Measurements from ENCODE around the gene AXIN1.
"Not testable (repeated sequence)": the region's sequence is repeated elsewhere in the genome, so short reads cannot be mapped to it uniquely, and the experiment has no call there.

Gene AXIN1

DNA sequence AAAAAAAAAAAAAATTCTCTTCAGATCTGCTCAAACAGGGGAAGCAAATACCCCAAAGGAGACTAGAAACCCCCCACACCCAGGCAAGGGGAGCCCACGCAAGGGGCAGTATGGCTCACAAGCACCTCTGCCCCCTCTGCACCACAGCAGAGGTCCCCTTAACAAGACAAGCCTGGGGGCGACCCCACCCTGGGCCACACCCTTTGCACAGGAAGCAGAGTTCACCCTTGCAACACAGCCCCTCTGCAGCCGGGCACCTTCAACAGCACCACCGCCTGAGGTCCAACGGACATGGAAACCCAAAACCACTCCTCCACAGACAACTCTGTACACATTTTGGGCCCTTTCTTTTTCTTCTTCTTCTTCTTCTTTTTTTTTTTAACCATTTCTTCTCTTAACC lies 12.8 kb downstream of the AXIN1 start:
- DNase-seq (ENCODE audit: low read depth), result no peak
- no peak overlapping the region for H3K4me3 ChIP-seq (ENCODE audit: low read depth, low read length)

DNA sequence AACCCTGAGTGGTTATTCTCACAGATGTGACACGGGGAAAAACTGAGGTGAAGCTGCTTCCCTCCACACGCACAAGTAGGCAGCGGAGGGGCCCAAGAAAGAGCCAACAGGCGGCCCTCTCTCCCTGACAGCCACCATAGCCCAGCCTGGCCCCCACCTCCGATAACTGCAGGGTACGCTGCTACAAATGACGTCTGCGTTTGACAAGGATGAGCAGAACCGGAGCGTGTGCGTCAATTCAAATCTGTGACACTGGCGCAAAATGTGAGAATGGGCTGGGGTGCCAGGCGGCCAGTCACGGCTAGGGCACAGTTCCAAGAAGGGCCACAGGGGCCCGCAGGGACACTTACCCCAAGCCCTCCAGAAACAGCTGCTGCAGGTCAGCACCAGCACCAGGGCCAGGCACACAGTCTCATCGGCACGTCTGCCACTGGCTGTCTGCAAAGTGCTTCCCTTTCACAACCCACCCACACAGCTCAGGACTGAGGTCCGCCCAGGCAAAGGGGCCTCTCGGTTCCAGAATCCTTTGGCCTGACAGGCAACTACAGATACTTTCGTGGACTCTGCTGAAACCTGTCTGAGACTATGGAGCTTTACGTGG lies 14.4 kb downstream of the AXIN1 start:
- no peak overlapping the region for H3K4me3 ChIP-seq (ENCODE audit: low read depth, low read length)
- DNase-seq (ENCODE audit: low read depth), result no peak

DNA sequence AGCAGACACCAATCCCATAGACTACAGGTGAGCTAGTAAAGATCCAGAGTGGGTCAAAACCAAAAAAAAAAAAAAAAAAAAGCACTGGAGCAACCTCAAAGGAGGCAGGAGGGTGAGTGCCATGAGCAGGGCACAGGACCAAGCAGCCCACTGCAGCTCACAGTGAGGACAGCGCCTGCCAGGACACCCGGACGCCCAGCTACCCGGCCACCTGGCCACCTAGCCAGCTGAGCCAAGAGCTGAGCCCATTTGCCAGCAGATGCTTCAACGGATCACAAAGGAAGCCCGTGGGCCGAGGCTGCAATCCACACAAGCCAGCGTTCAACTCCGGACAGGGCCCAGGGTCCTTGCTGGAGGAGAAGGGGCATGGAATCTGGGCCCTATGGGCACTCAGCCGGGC lies 15.1 kb downstream of the AXIN1 start:
- H3K4me3 ChIP-seq (ENCODE audit: low read depth, low read length), result no peak overlapping the region
- DNase-seq (ENCODE audit: low read depth), result no peak

DNA sequence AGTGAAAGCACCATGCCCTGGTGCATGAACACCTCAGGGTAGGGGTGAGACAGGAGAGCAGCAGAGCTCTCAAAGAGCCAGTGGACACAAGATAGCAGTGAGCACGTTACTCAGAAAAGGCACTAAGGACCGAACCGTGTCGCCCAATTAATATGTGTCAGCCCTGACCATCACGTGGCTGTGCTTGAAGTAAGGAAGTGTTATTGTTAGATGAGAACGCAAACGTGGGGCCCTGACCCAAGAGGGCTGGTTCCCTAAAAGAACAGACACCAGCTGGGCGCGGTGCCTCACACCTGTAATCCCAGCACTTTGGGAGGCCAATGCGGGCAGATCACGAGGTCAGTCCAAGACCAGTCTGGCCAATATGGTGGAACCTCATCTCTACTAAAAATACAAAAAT lies 16.3 kb downstream of the AXIN1 start:
- no peak for DNase-seq (ENCODE audit: low read depth)
- no peak overlapping the region for H3K4me3 ChIP-seq (ENCODE audit: low read depth, low read length)

DNA sequence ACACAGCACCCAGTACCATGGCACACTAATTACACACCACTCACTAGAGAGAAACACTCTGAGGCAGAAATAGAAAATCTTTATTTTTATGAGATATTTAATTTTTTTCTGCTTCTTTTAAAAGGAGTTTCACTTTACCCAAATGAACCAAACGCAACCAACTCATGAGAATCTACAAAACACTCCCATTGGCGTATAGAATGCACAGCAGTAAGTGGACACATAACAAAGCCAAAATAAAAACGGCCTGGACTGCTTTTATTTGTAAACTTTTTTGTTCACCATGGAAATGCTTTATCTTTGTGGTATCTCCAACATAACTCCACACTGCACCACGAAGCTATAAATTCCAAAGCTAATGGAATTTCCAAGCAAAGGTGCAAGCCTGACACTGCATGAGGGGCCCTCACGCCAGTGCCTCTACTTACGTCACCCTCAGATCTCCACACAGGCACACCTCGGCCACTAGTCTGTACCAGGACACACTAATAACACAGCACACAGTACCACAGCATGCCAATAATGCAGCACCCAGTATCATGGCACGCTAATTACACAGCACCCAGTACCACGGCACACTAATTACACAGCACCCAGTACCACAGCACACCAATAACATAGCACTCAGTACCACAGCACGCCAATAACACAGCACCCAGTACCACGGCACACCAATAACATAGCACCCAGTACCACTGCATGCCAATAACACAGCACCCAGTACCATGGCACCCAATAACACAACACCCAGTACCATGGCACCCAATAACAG lies 17.5 kb downstream of the AXIN1 start:
- not testable (repeated sequence) for DNase-seq (ENCODE audit: low read depth); H3K4me3 ChIP-seq (ENCODE audit: low read depth, low read length)

DNA sequence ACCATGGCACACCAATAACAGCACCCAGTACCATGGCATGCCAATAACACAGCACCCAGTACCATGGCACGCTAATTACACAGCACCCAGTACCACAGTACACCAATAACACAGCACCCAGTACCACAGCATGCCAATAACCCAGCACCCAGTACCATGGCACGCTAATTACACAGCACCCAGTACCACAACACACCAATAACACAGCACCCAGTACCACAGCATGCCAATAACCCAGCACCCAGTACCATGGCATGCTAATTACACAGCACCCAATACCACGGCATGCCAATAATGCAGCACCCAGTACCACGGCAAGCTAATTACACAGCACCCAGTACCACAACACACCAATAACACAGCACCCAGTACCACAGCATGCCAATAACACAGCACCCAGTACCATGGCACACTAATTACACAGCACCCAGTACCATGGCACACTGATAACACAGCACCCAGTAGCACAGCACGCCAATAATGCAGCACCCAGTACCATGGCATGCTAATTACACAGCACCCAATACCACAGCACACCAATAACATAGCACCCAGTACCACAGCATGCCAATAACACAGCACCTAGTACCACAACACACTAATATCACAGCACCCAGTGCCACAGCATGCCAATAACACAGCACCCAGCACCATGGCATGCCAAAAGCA lies 18.2 kb downstream of the AXIN1 start:
- H3K4me3 ChIP-seq (ENCODE audit: low read depth, low read length); DNase-seq (ENCODE audit: low read depth): not testable (repeated sequence)

DNA sequence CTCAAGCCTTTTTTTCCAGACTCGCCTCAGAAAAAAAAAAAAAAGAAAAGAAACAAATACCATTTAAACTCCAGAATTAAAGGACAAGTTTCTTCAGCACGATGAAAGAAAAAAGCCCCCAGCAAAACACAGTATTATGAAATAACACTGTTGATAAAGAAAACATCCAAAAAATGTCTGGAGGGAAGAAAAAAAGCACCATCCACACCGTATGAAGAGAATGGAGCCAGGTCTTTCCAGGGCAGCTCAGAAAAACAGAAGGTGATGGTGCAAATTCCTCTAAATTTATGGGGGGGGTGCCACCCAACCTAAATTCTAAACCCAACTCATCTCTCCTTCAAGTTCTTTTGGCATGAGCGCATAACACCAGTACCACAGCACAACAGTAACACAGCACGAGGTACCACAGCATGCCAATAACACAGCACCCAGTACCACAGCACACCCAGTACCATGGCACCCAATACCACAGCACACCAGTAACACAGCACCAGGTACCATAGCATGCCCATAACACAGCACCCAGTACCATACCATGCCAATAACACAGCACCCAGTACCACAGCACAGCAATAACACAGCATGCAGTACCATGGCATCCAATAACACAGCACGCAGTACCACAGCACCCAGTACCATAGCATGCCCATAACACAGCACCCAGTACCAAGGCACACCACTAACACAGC lies 19.0 kb downstream of the AXIN1 start:
- no peak overlapping the region for H3K4me3 ChIP-seq (ENCODE audit: low read depth, low read length)
- DNase-seq (ENCODE audit: low read depth), result no peak

DNA sequence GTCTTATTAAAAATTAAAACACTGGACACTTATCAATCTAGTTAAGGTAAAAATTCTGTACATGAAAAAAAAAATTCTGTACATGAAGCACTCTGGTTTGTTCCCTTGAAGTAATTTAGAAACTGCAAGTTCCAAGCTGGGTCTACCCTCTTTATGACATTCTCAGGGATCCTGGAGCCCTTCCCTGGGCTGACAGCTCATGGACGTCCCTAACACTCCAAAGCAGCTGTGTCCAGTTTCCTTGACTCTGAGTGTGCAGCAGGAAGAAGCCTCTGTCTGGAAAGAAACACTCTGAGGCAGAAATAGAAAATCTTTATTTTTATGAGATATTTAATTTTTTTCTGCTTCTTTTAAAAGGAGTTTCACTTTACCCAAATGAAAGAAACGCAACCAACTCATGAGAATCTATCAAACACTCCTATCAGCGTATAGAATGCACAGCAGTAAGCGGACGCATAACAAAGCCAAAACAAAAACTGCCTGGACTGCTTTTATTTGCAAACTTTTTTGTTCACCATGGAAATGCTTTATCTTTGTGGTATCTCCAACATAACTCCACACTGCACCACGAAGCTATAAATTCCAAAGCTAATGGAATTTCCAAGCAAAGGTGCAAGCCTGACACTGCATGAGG lies 21.2 kb downstream of the AXIN1 start:
- not testable (repeated sequence) for DNase-seq (ENCODE audit: low read depth); H3K4me3 ChIP-seq (ENCODE audit: low read depth, low read length)

DNA sequence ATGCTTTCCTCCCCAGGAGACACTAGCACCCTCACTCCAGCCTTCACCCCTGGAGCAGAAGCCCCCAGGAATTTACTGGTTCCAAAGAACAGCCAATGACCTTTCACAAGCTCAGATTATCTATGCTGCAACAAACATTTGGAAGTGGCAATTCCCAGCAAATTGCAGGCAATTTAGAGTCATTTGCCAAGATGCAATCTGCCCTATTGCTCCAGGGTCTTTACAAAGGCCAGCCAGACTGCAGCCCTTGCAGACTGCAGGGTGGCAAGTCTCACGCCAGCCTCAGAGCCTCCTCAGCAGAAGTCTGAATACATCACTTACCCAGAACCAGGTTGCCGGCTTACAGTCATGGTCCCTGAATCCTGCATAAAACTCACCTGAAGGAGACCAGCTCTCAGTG lies 21.8 kb downstream of the AXIN1 start:
- DNase-seq (ENCODE audit: low read depth), result no peak
- no peak overlapping the region for H3K4me3 ChIP-seq (ENCODE audit: low read depth, low read length)

DNA sequence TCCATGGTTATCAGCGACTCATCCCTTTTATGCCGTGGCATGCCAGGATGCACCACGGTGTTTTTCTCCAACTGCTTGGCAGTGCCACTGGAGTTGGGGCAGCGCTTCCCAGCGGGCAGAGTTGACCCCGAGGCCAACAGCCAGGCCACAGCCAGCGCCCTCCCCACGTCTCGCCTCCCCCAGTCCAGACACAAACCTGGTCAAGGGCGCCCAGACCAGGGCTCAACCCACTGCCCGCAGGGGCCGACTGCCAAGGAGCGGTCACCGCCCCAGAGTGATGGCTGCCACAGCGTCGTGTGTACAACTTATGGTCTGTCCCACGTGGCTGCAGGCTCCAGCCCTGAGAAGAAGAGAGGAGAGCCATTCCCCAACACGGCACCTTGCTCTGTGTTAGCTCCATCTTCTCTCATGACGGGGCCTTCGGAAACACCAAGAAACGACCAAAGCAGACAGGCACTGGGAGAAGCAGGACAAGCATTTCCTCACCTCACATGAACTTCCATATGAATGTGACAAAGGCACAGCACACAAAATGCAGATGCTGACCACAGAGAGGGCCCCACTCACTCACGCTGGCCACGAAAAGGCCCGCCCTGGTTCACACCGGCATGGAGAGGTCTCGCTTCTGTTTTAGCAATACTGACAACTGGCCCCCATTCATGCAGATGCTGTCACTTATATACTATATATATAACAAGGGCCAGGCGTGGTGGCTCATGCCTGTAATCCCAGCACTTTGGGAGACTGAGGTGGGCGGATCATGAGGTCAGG lies 27.0 kb downstream of the AXIN1 start:
- no peak for DNase-seq (ENCODE audit: low read depth)
- H3K4me3 ChIP-seq (ENCODE audit: low read depth, low read length), result no peak overlapping the region

DNA sequence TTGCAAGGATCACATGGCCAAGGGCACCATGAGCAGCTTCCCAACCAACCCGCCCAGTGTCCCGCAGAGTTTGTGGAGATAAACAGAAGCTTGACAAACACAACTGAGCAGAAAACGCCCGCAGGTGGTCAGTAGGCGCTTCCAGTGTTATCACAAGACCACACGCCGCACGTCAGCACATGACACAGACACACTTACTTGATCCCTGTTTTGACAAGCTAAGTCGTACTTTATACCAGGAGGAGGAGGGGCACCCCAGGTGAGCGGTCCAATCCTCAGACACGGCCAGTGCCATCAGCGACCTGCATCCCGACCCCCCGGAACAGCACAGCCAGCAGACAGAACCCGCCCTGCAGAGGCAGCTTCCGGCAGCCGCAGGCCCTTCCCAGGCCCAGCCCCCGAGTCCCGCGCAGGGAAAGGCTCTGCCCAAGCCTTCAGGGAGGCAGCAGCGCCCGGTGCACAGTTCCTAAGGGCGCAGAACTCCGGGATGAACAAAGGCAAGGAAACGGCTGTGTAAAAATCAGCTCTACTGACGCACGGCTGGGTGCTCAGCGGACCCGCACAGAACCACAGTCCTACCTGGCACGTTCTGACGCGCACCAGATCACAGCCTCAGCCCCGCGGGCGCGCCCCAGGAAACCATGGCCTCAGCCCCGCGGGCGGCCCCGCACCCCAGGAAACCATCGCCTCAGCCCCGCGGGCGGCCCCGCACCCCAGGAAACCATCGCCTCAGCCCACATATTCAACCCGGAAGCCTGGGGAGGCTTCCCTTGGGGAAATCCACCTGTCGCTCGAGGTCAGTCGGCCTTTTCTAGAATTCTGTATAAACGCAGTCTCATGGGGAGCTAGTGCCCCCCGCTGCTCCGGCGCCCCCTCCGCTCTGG lies 27.8 kb downstream of the AXIN1 start:
- no peak overlapping the region for H3K4me3 ChIP-seq (ENCODE audit: low read depth, low read length)
- DNase-seq (ENCODE audit: low read depth), result no peak

DNA sequence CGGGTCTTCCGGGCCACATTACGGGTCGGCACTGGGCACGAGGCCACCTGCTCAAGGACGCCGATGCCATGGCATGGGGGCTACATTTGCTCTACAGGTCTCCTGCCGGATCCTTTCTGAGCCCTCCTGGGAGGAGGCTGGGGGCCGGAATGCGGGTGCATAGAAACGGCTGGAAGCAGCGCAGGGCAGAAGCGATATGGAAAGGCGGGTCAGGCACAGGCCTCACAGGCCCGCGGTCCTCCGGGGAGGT lies 28.4 kb downstream of the AXIN1 start:
- DNase-seq (ENCODE audit: low read depth), result no peak
- no peak overlapping the region for H3K4me3 ChIP-seq (ENCODE audit: low read depth, low read length)

DNA sequence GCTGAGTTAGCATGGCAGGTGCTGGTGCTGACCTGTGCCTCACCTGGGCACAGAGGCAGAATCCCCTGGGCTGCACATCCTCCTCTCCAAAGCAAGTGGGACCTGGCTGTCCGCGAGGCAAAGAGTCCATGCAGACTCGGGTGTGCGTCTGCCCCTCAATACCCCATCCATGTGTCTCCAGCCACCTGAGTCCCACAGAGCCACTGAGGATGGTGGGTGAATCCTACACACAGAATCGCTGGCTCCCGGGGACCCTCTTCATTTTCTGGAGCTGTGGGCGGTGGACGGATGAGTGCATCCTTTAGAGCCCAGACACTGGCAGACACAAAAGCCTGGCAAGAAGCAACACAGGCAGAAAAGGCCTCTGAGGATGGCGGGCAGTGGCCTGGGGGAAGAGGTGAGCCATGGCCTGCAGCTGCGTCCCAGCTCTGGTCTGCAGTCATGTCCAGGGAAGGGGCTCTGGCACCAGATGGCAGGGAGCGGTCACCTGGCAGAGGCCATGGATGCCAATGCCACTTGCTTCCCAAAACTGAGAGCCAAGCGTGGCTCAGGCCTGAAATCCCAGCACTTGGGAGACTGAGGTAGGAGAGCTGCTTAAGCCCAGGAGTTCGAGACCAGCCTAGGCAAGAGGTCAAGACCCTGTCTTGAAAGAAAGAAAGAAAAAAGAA lies 29.9 kb downstream of the AXIN1 start:
- no peak for DNase-seq (ENCODE audit: low read depth)
- H3K4me3 ChIP-seq (ENCODE audit: low read depth, low read length), result no peak overlapping the region

DNA sequence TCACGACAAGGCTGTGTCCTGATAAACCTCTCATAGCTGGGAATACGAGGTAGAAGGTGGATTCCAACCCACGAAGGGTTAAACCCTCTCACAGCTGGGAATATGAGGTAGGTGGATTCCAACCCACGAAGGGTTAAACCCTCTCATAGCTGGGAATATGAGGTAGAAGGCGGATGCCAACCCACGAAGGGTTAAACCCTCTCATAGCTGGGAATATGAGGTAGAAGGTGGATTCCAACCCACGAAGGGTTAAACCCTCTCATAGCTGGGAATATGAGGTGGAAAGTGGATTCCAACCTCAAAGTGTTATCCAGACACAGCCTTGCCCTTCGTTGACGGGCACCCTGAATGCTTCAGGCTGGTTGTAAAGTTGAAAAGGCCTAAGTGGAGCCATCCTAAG lies 31.0 kb downstream of the AXIN1 start:
- DNase-seq (ENCODE audit: low read depth), result no peak
- no peak overlapping the region for H3K4me3 ChIP-seq (ENCODE audit: low read depth, low read length)

DNA sequence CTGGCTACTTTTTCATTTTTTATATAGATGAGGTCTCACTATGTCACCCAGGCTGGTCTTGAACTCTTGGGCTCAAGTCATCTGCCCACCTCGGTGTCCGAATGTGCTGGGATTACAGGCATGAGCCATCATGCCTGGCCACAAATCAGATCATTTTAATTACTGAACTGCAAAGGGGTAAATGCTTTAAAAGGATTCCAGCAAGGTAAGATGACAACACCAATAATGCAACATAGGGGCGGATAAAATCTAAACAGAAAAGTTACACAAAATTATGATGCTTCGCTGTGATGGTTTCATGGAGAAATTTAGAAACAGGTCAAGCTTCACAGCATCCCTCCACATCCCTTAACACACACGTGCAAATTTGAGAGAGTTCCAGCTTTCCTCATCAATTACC lies 32.3 kb downstream of the AXIN1 start:
- DNase-seq (ENCODE audit: low read depth), result no peak
- H3K4me3 ChIP-seq (ENCODE audit: low read depth, low read length), result no peak overlapping the region

DNA sequence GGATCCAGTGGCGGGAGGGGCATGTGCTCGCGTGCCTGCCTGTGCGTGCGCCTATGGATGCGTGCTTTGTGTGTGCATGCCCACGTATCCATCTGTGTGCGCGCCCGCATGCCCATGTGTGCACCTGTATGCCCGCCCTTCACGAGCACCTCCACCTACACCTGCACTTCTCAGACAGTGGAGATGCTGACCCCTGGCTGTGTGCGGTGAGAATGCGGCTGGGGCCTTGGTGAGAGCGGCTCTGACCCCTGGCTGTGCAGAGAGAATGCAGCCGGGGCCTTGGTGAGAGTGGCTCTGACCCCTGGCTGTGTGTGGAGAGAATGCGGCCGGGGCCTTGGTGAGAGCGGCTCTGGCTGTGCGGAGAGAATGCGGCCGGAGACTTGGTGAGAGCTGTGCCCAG lies 33.9 kb downstream of the AXIN1 start:
- no peak for DNase-seq (ENCODE audit: low read depth)
- no peak overlapping the region for H3K4me3 ChIP-seq (ENCODE audit: low read depth, low read length)

DNA sequence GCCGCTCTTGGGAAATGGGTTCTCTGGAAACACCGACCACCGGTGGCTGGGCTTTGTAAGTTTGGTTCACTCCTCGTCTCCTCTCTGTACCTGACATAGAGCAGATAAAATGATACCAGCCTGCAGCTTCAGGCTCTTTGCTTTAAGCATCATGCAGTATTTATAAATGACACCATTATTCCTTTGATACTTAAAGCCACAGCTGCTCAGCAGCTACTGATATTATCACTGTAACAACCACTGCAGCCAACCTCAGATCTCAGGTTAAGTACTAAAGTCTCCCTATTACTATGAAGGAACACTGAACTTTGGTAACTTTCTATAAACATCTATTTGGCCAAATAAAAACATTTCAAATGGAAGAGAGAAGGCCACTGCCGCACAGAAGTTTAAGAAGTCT lies 34.9 kb downstream of the AXIN1 start:
- no peak overlapping the region for H3K4me3 ChIP-seq (ENCODE audit: low read depth, low read length)

More for the DNA sequence above, 34.9 kb downstream of the AXIN1 start:
- DNase-seq (ENCODE audit: low read depth), result no peak
